Liver (tissue), 9 donors: ENCODE results near the gene SRP14. TPM values are rescaled to one million over a fixed set of nuclear protein-coding genes. Genes with fewer than 3 reads are reported as not detected.

Experiments
- DNase-seq: peaks from one replicate; pipeline ENCODE4 v3.0.0-alpha.2; 2017; ENCODE audit warnings: low spot score
- H3K27ac ChIP-seq, 2 donors: one replicate each; pipeline ENCODE4 v1.7.0; 2013; ENCODE audit warnings: inconsistent platforms in 2 of 2, low read length in 2 of 2, control low read depth in 1 of 2, low read depth in 1 of 2, mild to moderate bottlenecking in 1 of 2
- H3K27me3 ChIP-seq, 4 donors: one replicate each; pipeline versions ENCODE4 v1.6.1 to v1.7.0; 2013; ENCODE audit warnings: low read length in 3 of 4, inconsistent platforms in 1 of 4, mild to moderate bottlenecking in 1 of 4, moderate library complexity in 1 of 4; ENCODE audit not compliant: control insufficient read depth in 4 of 4, insufficient read depth in 4 of 4
- H3K36me3 ChIP-seq, 4 donors: one replicate each; pipeline versions ENCODE4 v1.6.1 to v1.7.0; 2013; ENCODE audit warnings: low read length in 3 of 4, mild to moderate bottlenecking in 3 of 4, low read depth in 1 of 4, moderate library complexity in 1 of 4; ENCODE audit not compliant: control insufficient read depth in 4 of 4, insufficient read depth in 3 of 4
- H3K4me1 ChIP-seq, 4 donors: one replicate each; pipeline versions ENCODE4 v1.6.1 to v1.7.0; 2013; ENCODE audit warnings: low read length in 3 of 4, mild to moderate bottlenecking in 3 of 4, moderate library complexity in 1 of 4; ENCODE audit not compliant: control insufficient read depth in 4 of 4, insufficient read depth in 4 of 4
- H3K4me3 ChIP-seq, 3 donors: one replicate each; pipeline versions ENCODE4 v1.6.1 to v1.7.0; 2013; ENCODE audit warnings: low read length in 3 of 3, control low read depth in 1 of 3, low read depth in 1 of 3, mild to moderate bottlenecking in 1 of 3
- H3K9ac ChIP-seq, 2 donors: one replicate each; pipeline ENCODE4 v1.7.0; 2013; ENCODE audit warnings: low read length in 2 of 2, mild to moderate bottlenecking in 2 of 2, moderate library complexity in 2 of 2, control low read depth in 1 of 2, low read depth in 1 of 2
- H3K9me3 ChIP-seq, 4 donors: one replicate each; pipeline versions ENCODE4 v1.6.1 to v1.7.0; 2013; ENCODE audit warnings: low read length in 3 of 4; ENCODE audit not compliant: control insufficient read depth in 4 of 4
- EGR1 ChIP-seq, 2 donors: IDR thresholded peaks; 2 replicates each; pipeline ENCODE4 v1.6.1; 2016 to 2018; ENCODE audit warnings: antibody characterized with exemption in 2 of 2, low read depth in 2 of 2
- FOXA1 ChIP-seq: IDR thresholded peaks from 2 replicates; pipeline ENCODE4 v1.6.1; 2016; ENCODE audit warnings: antibody characterized with exemption
- FOXA2 ChIP-seq: IDR thresholded peaks from 2 replicates; pipeline ENCODE4 v1.6.1; 2016; ENCODE audit warnings: antibody characterized with exemption
- GABPA ChIP-seq, 2 donors: IDR thresholded peaks in 1 of 2; conservative IDR thresholded peaks in 1 of 2; 2 replicates each; pipeline ENCODE4 v1.6.1; 2016; ENCODE audit warnings: antibody characterized with exemption in 2 of 2, mild to moderate bottlenecking in 1 of 2, moderate library complexity in 1 of 2
- HNF4A ChIP-seq, 2 donors: conservative IDR thresholded peaks; 2 replicates each; pipeline ENCODE4 v1.6.1; 2016; ENCODE audit warnings: antibody characterized with exemption in 2 of 2, mild to moderate bottlenecking in 2 of 2
- HNF4G ChIP-seq: IDR thresholded peaks from 2 replicates; pipeline ENCODE4 v1.6.1; 2016; ENCODE audit warnings: antibody characterized with exemption
- JUND ChIP-seq, 2 donors: IDR thresholded peaks; 2 replicates each; pipeline ENCODE4 v1.6.1; 2016; ENCODE audit warnings: antibody characterized with exemption in 2 of 2
- NR2F2 ChIP-seq: IDR thresholded peaks from 2 replicates; pipeline ENCODE4 v1.6.1; 2016; ENCODE audit warnings: antibody characterized with exemption
- RXRA ChIP-seq, 2 donors: IDR thresholded peaks; 2 replicates each; pipeline ENCODE4 v1.6.1; 2017 to 2018; ENCODE audit warnings: antibody characterized with exemption in 2 of 2, mild to moderate bottlenecking in 1 of 2
- SP1 ChIP-seq: IDR thresholded peaks from 2 replicates; pipeline ENCODE4 v1.6.1; 2018; ENCODE audit warnings: antibody characterized with exemption, mild to moderate bottlenecking
- TAF1 ChIP-seq: conservative IDR thresholded peaks from 2 replicates; pipeline ENCODE4 v1.6.1; 2016; ENCODE audit warnings: antibody characterized with exemption, mild to moderate bottlenecking
- YY1 ChIP-seq: IDR thresholded peaks from 2 replicates; pipeline ENCODE4 v1.6.1; 2016; ENCODE audit warnings: antibody characterized with exemption, mild to moderate bottlenecking
- WGBS: extraction: QIAGEN DNeasy Blood & Tissue Kit; methylation state at CpG from one replicate; pipeline ENCODE4 v1.1.7; 2013; 5-methylcytosine and 5-hydroxymethylcytosine counted together
- polyA plus RNA-seq, 2 donors: library from polyadenylated mRNA; stranded (reverse) in 1 of 2; unstranded in 1 of 2; fragments of 200-250 nt in 1 of 2; fragments of >200 nt in 1 of 2; fragmentation: Nextera tagmentation in 1 of 2; extraction: Ambion mirVana in 1 of 2; gene quantifications; one replicate each; pipeline versions ENCODE4 v1.2.1 to v1.2.3, GENCODE V29; 2013 to 2015
- total RNA-seq, 2 donors: library from RNA; depleted of rRNA; stranded (reverse); fragments of >200 nt; gene quantifications; one replicate each; pipeline ENCODE4 v1.2.3, GENCODE V29; 2014
- TF ChIP-seq, protein P1 (sequence below): IDR thresholded peaks from 2 replicates; pipeline ENCODE4 v1.6.1; 2016; ENCODE audit warnings: antibody characterized with exemption
- TF ChIP-seq, protein P2 (sequence below): fragments of 150-350 bp; IDR thresholded peaks from 2 replicates; pipeline ENCODE4 v1.5.1; 2017; ENCODE audit warnings: improper control_type of control experiment, low read depth, low read length; ENCODE audit not compliant: missing input control
- TF ChIP-seq, protein P3 (sequence below): IDR thresholded peaks from 2 replicates; pipeline ENCODE4 v1.6.1; 2016; ENCODE audit warnings: antibody characterized with exemption
- donor health status: healthy.
- donor health status: healthy.
- donor health status: healthy.
- donor health status: healthy.
- donor health status: healthy.

Gene SRP14
- total and polyA plus RNA-seq, 4 donors, result 67.2 to 357 (median 116) TPM

DNA sequence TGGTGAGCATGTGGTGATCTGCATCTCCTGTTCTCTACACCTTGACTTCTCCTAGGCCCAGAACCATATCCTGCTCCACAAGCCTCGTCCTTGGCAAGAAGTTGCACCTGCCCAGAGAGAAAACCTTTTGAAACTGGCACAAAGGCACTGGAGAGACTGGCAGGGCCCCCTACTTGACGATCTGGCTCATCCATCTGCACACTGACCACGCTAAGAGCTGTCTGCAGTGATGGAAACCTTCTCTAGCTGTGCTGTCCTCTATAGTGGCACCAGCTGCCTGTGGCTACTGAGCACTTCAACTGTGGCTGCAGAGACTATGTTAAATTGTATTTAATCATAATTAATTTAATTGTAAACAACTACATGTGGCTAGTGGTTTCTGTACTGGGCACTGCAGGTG, 26.2 kb upstream of the SRP14 start:
- TF ChIP-seq GABPA (IDR thresholded peaks at IDR 0.05 in 1 of 2, conservative IDR thresholded peaks at IDR 0.05 in 1 of 2), result no peak
- TF ChIP-seq HNF4A (conservative IDR thresholded peaks at IDR 0.05), result no peak
- no peak for TF ChIP-seq EGR1 (IDR thresholded peaks at IDR 0.05; ENCODE audit: low read depth in 2 of 2)
- no peak for TF ChIP-seq NR2F2
- TF ChIP-seq, protein P1, sequence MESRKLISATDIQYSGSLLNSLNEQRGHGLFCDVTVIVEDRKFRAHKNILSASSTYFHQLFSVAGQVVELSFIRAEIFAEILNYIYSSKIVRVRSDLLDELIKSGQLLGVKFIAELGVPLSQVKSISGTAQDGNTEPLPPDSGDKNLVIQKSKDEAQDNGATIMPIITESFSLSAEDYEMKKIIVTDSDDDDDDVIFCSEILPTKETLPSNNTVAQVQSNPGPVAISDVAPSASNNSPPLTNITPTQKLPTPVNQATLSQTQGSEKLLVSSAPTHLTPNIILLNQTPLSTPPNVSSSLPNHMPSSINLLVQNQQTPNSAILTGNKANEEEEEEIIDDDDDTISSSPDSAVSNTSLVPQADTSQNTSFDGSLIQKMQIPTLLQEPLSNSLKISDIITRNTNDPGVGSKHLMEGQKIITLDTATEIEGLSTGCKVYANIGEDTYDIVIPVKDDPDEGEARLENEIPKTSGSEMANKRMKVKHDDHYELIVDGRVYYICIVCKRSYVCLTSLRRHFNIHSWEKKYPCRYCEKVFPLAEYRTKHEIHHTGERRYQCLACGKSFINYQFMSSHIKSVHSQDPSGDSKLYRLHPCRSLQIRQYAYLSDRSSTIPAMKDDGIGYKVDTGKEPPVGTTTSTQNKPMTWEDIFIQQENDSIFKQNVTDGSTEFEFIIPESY, result no peak
- TF ChIP-seq TAF1, result no peak
- TF ChIP-seq YY1, result no peak
- TF ChIP-seq FOXA2, result no peak
- TF ChIP-seq JUND (IDR thresholded peaks at IDR 0.05), result no peak
- TF ChIP-seq, protein P2, sequence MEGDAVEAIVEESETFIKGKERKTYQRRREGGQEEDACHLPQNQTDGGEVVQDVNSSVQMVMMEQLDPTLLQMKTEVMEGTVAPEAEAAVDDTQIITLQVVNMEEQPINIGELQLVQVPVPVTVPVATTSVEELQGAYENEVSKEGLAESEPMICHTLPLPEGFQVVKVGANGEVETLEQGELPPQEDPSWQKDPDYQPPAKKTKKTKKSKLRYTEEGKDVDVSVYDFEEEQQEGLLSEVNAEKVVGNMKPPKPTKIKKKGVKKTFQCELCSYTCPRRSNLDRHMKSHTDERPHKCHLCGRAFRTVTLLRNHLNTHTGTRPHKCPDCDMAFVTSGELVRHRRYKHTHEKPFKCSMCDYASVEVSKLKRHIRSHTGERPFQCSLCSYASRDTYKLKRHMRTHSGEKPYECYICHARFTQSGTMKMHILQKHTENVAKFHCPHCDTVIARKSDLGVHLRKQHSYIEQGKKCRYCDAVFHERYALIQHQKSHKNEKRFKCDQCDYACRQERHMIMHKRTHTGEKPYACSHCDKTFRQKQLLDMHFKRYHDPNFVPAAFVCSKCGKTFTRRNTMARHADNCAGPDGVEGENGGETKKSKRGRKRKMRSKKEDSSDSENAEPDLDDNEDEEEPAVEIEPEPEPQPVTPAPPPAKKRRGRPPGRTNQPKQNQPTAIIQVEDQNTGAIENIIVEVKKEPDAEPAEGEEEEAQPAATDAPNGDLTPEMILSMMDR, result no peak
- TF ChIP-seq HNF4G, result no peak
- no peak for DNase-seq
- Histone ChIP-seq H3K27ac (no peak overlapping the region), H3K9me3 (no peaks in the 10 kb centered on the region), H3K4me1 (peaks cover 9 to 19% (median 16%) of the 10 kb centered on the region in 4 donors), H3K36me3 (no peaks in the 10 kb centered on the region), H3K4me3 (no peak overlapping the region), H3K9ac (no peak overlapping the region), H3K27me3 (no peaks in the 10 kb centered on the region)
- 94% methylated on average over 3 of the region's 3 CpGs for WGBS

DNA sequence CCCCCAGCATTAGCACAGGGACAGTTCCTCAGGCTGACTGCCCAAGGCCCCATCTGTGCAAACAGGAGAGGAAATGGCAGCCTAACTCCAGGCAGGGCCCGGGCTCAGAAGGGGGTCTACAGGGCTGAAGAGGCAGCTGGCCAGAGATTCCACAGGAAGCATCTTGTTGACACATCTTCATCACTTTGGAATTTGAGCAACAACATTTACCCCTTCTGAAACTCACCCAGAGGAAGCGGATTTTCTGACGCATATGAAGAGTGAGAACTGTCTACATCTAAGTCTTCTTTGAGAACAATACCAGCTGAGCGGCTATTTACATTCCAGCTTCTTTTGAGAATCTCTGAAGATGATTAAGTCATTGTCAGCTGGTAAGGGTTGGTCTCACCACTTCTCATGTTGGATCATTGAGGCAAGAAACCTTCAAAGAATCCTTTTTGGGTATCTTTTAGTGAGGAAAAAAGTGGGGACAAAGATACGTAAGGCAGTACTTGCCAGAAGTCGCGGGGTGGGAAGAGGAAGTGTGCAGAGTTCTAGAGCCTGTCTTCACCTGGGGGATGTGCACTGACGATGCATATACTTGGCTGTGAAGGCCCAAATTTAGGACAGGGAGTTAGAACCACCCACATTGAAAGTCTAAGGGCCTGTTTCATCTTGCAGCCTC, 25.4 kb upstream of the SRP14 start:
- 91% methylated on average over 8 of the region's 8 CpGs for WGBS
- H3K36me3 ChIP-seq, result no peaks in the 10 kb centered on the region
- H3K27me3 ChIP-seq, result no peaks in the 10 kb centered on the region
- no peaks in the 10 kb centered on the region for H3K9me3 ChIP-seq
- no peak overlapping the region for H3K4me3 ChIP-seq
- peaks cover 4 to 13% (median 8%) of the 10 kb centered on the region in 4 donors for H3K4me1 ChIP-seq
- no peak for TF ChIP-seq TAF1
- TF ChIP-seq FOXA1, result no peak
- TF ChIP-seq RXRA (IDR thresholded peaks at IDR 0.05), result no peak
- TF ChIP-seq, protein P3, sequence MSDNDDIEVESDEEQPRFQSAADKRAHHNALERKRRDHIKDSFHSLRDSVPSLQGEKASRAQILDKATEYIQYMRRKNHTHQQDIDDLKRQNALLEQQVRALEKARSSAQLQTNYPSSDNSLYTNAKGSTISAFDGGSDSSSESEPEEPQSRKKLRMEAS, result no peak
- no peak for TF ChIP-seq YY1
- TF ChIP-seq EGR1 (IDR thresholded peaks at IDR 0.05; ENCODE audit: low read depth in 2 of 2), result no peak
- TF ChIP-seq, protein P2, result no peak
- no peak for TF ChIP-seq SP1
- H3K9ac ChIP-seq, result no peak overlapping the region
- H3K27ac ChIP-seq, result no peak overlapping the region
- DNase-seq, result no peak
